Measurements from ENCODE around the gene AREL1. TPM values are rescaled to one million over a fixed set of nuclear protein-coding genes. Genes with fewer than 3 reads are reported as not detected.

The AREL1 gene
- total and polyA plus RNA-seq, 2 of the 8 experiments (the other 6 are each of a cell fraction or from before 2014, with no cell fraction given): 31.4 to 49.1 TPM

DNA sequence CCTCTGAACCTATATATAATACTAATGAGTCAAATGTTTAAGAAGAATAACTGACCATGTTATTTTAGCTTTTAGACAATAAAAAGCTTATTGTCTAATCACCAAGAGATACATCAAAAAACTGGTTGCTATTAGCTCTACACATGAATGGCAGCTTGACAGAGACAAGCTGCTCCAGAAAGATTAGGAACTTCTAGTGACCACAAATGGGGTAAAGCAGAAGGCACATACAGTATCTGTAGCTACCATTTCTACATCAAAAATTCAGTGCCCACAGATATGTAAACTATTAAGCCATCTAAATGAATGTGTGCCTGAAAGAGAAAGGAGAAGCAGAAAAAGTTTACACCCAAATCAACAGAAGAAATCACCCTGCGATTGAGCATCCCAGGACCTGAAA is 2.4 kb downstream of the AREL1 start (continued):
- TF ChIP-seq TAF7 (optimal IDR thresholded peaks at IDR 0.05; ENCODE audit: borderline replicate concordance, low read depth, low read length): no peak
- TF ChIP-seq CHD2 (IDR thresholded peaks at IDR 0.05; ENCODE audit: low read length): no peak
- no peak for TF ChIP-seq GABPA (IDR thresholded peaks at IDR 0.05; ENCODE audit: borderline replicate concordance, insufficient read depth, low read length)
- no peak for TF ChIP-seq SP4 (IDR thresholded peaks at IDR 0.05; ENCODE audit: low read length)
- no peak for TF ChIP-seq PHF8 (conservative IDR thresholded peaks at IDR 0.05; ENCODE audit: low read depth, low read length)
